MM.1S (cell line): ENCODE results near the gene JAML.

Experiments
- CTCF ChIP-seq: fragments of 300-600 bp; sonication (generic); IDR thresholded peaks from 2 replicates; pipeline ENCODE4 v1.5.1; 2016; ENCODE audit warnings: antibody characterized with exemption, low read length, mixed read lengths
- EZH2 ChIP-seq: fragments of 300-600 bp; sonication (generic); optimal IDR thresholded peaks from 2 replicates; pipeline ENCODE3; 2017; ENCODE audit warnings: low read depth, mild to moderate bottlenecking, antibody characterized with exemption, low read length, mixed read lengths
- EZH2phosphoT487 ChIP-seq: fragments of 300-600 bp; sonication (generic); IDR thresholded peaks from 2 replicates; pipeline ENCODE4 v1.6.1; 2018; ENCODE audit warnings: antibody characterized with exemption, low read length

GRCh38 chr11:118223992-118224391, 819 bp downstream of the JAML start:
- TF ChIP-seq CTCF (no peak), EZH2phosphoT487 (no peak), EZH2 (no peak)
